GM21528 (cell line): Measurements from ENCODE around the gene ARHGAP6.
"Not testable (repeated sequence)": the region's sequence is repeated elsewhere in the genome, so short reads cannot be mapped to it uniquely, and the experiment has no call there.

Experiments
- ATAC-seq: cut with Tn5 transposase; IDR thresholded peaks from one replicate; pipeline ENCODE4 v1.9.1; 2021; ENCODE audit warnings: mild to moderate bottlenecking, moderate library complexity; ENCODE audit not compliant: unreplicated experiment, low FRiP score

ARHGAP6 gene

GRCh38 chrX:11647138-11647537 is 18.6 kb downstream of the ARHGAP6 start:
- ATAC-seq: no peak

GRCh38 chrX:11641349-11642065 is 24.2 kb downstream of the ARHGAP6 start:
- ATAC-seq: no peak

GRCh38 chrX:11640089-11640488 is 25.6 kb downstream of the ARHGAP6 start:
- ATAC-seq: no peak

GRCh38 chrX:11632732-11633131 is 33.0 kb downstream of the ARHGAP6 start:
- no peak for ATAC-seq

- no peak for ATAC-seq
Measured at GRCh38 chrX:11629593-11630211, 36.0 kb downstream of the ARHGAP6 start.

- ATAC-seq: no peak
Measured at GRCh38 chrX:11628399-11628798, 37.3 kb downstream of the ARHGAP6 start.

- ATAC-seq: no peak
Measured at GRCh38 chrX:11626351-11626750, 39.4 kb downstream of the ARHGAP6 start.

GRCh38 chrX:11619441-11619840 is 46.3 kb downstream of the ARHGAP6 start:
- no peak for ATAC-seq

- ATAC-seq: not testable (repeated sequence)
Measured at GRCh38 chrX:11614253-11614652, 51.5 kb downstream of the ARHGAP6 start.

- no peak for ATAC-seq
Measured at GRCh38 chrX:11611965-11612364, 53.8 kb downstream of the ARHGAP6 start.

GRCh38 chrX:11611161-11611560 is 54.6 kb downstream of the ARHGAP6 start:
- no peak for ATAC-seq

GRCh38 chrX:11609109-11609508 is 56.6 kb downstream of the ARHGAP6 start:
- peak; percentile 49 for ATAC-seq

- ATAC-seq: no peak
Measured at GRCh38 chrX:11606408-11606807, 59.3 kb downstream of the ARHGAP6 start.

- ATAC-seq: no peak
Measured at GRCh38 chrX:11600578-11600977, 65.1 kb downstream of the ARHGAP6 start.

GRCh38 chrX:11597479-11597878 is 68.2 kb downstream of the ARHGAP6 start:
- no peak for ATAC-seq

- ATAC-seq: no peak
Measured at GRCh38 chrX:11591723-11592346, 73.9 kb downstream of the ARHGAP6 start.

- ATAC-seq: no peak
Measured at GRCh38 chrX:11589641-11590040, 76.1 kb downstream of the ARHGAP6 start.

GRCh38 chrX:11588097-11588496 is 77.6 kb downstream of the ARHGAP6 start:
- ATAC-seq: no peak

- no peak for ATAC-seq
Measured at GRCh38 chrX:11585174-11585573, 80.5 kb downstream of the ARHGAP6 start.

- no peak for ATAC-seq
Measured at GRCh38 chrX:11580789-11581188, 84.9 kb downstream of the ARHGAP6 start.

- ATAC-seq: no peak
Measured at GRCh38 chrX:11579636-11580600, 85.8 kb downstream of the ARHGAP6 start.
